Lower leg skin (tissue), 4 donors: ENCODE data around the gene KRTAP12-1. TPM values are rescaled to one million over a fixed set of nuclear protein-coding genes. Genes with fewer than 3 reads are reported as not detected.
A peak's percentile ranks its signal among the peaks of the same experiment; 100 is the strongest.

ENCODE experiments used
- DNase-seq, 2 donors: peaks; one replicate each; pipeline ENCODE4 v3.0.0-alpha.2; 2019; ENCODE audit warnings: low spot score in 2 of 2
- H3K4me3 ChIP-seq: fragments of 200-600 bp; sonication (generic); 2 replicates; pipeline ENCODE4 v1.5.1; 2017; ENCODE audit warnings: mild to moderate bottlenecking, low read depth; ENCODE audit not compliant: poor library complexity, severe bottlenecking
- POLR2A ChIP-seq, 2 donors: fragments of 450-650 bp; IDR thresholded peaks; one replicate each; pipeline ENCODE4 v1.6.1; 2016 to 2017; ENCODE audit warnings: antibody characterized with exemption in 2 of 2, mild to moderate bottlenecking in 1 of 2, moderate library complexity in 1 of 2
- WGBS, 2 donors: methylation state at CpG; one replicate each; pipeline ENCODE4 v1.1.5; 2018; 5-methylcytosine and 5-hydroxymethylcytosine counted together
- intact Hi-C: fragments of 100-400 bp; cut with DNase I; formaldehyde crosslinking; loops from one replicate; pipeline ENCODE4 v1.15.0; 2023; ENCODE audit warnings: low total_unique reads
- total RNA-seq, 4 donors: library from RNA; depleted of rRNA; stranded (reverse); fragments of >200 nt; gene quantifications; one replicate each; pipeline ENCODE4 v1.1.0, GENCODE V29; 2016
- TF ChIP-seq, protein P1 (sequence below), 3 donors: fragments of 450-650 bp; IDR thresholded peaks; one replicate each; pipeline ENCODE4 v1.5.1; 2016; ENCODE audit warnings: antibody characterized with exemption in 3 of 3, mild to moderate bottlenecking in 3 of 3, moderate library complexity in 2 of 3

Gene KRTAP12-1
- total RNA-seq, 4 donors from 2014 or later, result 12.3 TPM; not detected in 3

DNA sequence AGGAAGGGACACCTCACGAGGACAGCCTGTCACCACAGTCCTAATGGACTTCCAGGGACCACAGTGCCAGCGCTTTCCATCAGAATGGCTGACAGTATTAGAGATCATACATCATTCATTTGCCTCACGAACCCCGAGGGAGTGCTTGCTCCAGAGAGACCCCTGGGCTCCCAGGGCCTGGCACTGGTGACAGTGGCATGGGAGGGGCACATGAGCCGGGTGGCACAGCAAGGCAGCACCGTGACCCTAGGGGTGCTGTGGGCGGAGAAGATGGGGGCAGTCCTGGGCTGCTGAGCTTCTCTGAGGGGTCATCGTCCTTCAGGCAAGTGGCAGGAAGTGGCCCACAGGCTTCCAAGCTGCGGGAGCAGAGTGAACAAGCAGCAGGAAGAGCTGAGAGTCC, 45.8 kb upstream of the KRTAP12-1 start:
- WGBS, 2 donors, result 76 to 83% methylated on average over 9 of the region's 9 CpGs
- DNase-seq, result peak in 1 of 2 donors; percentile 76

DNA sequence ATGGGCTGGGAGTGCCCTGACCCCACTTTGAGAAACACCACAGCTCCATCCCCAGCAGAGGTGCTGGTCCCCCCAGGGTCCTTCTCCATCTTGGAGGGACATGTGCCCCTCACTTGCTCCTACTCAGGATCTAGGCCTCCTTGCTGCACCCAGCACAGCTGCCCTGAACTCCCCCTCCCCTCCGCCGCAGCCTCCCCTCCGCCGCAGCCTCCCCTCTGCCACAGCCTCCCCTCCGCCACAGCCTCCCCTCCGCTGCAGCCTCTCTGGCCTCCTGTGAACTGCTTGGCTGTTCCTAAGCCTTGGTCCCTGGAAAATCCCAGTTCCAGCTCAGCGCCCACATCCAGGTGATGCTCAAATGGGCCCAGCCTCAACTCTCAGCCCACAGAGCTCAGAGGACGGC, 45.4 kb upstream of the KRTAP12-1 start:
- intact Hi-C loops, result no loop called here
- TF ChIP-seq, protein P1, sequence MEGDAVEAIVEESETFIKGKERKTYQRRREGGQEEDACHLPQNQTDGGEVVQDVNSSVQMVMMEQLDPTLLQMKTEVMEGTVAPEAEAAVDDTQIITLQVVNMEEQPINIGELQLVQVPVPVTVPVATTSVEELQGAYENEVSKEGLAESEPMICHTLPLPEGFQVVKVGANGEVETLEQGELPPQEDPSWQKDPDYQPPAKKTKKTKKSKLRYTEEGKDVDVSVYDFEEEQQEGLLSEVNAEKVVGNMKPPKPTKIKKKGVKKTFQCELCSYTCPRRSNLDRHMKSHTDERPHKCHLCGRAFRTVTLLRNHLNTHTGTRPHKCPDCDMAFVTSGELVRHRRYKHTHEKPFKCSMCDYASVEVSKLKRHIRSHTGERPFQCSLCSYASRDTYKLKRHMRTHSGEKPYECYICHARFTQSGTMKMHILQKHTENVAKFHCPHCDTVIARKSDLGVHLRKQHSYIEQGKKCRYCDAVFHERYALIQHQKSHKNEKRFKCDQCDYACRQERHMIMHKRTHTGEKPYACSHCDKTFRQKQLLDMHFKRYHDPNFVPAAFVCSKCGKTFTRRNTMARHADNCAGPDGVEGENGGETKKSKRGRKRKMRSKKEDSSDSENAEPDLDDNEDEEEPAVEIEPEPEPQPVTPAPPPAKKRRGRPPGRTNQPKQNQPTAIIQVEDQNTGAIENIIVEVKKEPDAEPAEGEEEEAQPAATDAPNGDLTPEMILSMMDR (IDR thresholded peaks at IDR 0.05), result no peak
- no peak for TF ChIP-seq POLR2A (IDR thresholded peaks at IDR 0.05)
- peak in 1 of 2 donors; percentile 61 for DNase-seq
- WGBS, 2 donors, result 96 to 97% methylated on average over 8 of the region's 8 CpGs
- no peak overlapping the region for H3K4me3 ChIP-seq

More for the DNA sequence above, 45.8 kb upstream of the KRTAP12-1 start:
- no peak overlapping the region for H3K4me3 ChIP-seq
- intact Hi-C loops, result no loop called here
- TF ChIP-seq, protein P1 (IDR thresholded peaks at IDR 0.05), result no peak
- TF ChIP-seq POLR2A (IDR thresholded peaks at IDR 0.05), result no peak

DNA sequence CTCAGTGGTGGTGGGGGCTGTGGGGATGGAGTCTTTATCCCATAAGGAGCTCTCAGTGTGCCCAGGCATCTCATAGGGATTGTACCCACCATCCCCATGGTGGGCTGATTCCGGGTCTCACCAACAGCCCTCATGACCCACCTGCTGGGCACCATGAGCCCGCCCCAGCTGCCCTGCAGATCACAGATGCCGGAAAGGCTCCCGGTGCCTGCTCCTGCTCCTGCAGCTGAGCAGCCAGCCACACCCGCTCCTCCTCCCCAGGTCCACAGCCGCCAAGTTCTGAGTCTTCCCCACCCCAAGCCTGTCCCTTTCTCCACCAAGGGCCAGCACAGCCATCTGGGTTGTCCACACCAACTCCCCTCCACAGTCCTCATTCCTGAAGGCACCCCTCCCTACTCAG, 44.9 kb upstream of the KRTAP12-1 start:
- DNase-seq, result peak in 1 of 2 donors; percentile 56
- H3K4me3 ChIP-seq, result no peak overlapping the region
- WGBS, 2 donors, result 55 to 58% methylated on average over 6 of the region's 6 CpGs
- intact Hi-C loops, result no loop called here
- TF ChIP-seq, protein P1 (IDR thresholded peaks at IDR 0.05), result no peak
- no peak for TF ChIP-seq POLR2A (IDR thresholded peaks at IDR 0.05)

DNA sequence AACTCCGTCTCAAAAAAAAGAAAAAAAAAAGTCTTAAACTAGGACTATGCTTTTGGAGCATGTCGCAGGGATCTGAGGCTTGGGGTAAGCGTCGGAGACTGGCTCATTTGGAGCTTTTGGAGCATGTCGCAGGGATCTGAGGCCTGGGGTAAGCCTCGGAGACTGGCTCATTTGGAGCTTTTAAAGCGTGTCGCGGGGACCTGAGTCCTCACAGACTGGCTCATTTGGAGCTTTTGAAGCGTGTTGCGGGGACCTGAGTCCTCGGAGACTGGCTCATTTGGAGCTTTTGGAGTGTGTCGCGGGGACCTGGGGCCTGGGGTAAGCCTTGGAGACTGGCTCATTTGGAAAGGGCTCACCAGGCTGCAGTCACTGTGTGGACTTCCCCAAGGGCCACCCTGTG, 43.0 kb upstream of the KRTAP12-1 start:
- 91 to 92% methylated on average over 14 of the region's 14 CpGs for WGBS, 2 donors
- TF ChIP-seq, protein P1 (IDR thresholded peaks at IDR 0.05), result no peak
- no peak for TF ChIP-seq POLR2A (IDR thresholded peaks at IDR 0.05)
- H3K4me3 ChIP-seq, result no peak overlapping the region
- DNase-seq, result peak in 1 of 2 donors; percentile 56
- intact Hi-C loops, result no loop called here

DNA sequence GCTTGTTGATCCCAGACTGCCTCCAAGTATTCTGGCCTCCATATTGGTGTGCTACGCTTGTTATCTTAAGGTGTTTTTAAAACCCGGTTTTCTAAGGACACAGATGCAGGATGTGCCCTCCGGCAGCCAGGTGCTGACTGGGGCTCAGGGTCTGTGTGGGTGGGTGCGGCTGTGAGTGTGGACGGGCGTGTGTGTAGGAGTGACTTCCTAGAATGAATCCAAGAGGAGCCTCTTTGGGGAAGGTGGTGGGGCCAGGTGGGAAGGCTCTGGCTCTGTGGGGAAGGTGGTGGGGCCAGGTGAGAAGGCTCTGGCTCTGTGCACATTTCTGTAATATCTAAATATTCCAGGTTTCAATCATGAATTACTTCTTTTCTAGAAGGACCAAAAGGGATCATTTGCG, 42.2 kb upstream of the KRTAP12-1 start:
- WGBS, 2 donors, result 75 to 85% methylated on average over 7 of the region's 7 CpGs
- no peak for TF ChIP-seq POLR2A (IDR thresholded peaks at IDR 0.05)
- DNase-seq, result no peak
- intact Hi-C loops, result no loop called here
- H3K4me3 ChIP-seq, result no peak overlapping the region

DNA sequence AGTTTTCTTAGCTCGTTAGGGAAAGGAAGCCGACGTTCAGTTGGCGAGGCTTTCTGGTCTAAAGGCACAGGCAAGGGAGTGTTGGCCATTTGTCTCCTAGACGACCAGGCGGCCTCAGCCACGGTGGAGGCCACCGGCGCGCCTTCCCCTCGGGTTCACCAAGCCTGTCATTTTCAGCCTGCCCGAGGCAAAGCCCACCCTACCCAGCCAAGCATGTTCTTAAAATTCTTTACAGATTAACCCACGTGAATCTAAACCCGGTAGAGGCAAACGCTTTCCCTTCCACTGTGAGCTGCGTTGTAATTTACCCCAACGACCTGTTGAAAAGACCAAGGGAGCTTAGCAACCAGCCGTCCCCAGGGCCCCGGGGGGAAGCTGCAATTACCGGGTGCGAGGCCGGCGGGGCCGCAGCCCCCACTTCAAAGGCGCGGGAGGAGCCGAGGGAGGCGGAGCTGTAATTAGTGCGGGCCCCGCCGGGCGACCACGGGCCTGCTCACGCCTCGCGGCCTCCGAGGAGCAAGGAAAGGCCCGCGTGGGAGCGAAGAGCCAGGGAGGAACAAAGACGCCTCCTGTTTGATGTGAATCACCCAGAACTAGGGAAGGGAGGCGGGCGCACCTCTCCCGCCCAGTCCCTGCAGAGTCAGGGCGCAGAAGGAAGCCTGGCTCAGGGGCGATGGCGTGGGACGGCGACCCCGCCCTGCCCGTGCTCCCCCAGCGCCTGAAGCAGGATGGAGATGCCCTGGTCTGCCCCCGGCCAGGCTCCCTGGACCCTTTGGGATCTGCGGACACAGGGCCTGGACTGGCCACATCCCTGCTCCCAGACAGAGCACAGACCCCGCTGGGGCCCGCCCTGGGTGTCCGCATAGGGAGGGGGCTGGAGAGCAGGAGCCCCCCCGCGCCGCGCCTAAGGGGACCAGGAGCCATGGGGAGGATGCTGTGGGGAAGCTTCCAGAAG, 41.5 kb upstream of the KRTAP12-1 start:
- H3K4me3 ChIP-seq, result no peak overlapping the region
- intact Hi-C loops, result no loop called here
- peak in 1 of 2 donors; percentile 78 for DNase-seq
- TF ChIP-seq, protein P1 (IDR thresholded peaks at IDR 0.05), result no peak
- TF ChIP-seq POLR2A (IDR thresholded peaks at IDR 0.05), result no peak
- 30 to 32% methylated on average over 51 to 58 of the region's 61 CpGs for WGBS, 2 donors
